ENCODE results near the gene MMP15.

- TF ChIP-seq CTCF (IDR thresholded peaks at IDR 0.05) (no peak), EP300 (IDR thresholded peaks at IDR 0.05) (no peak)
These were observed 56.8 kb downstream of the MMP15 start for GRCh38 chr16:58082381-58082780.
